DND-41 (cell line): ENCODE measurements around the gene BCL11A.

Experiments used
- ATAC-seq: fragments of 200-7000 bp; cut with Tn5 transposase; 3 replicates; pipeline ENCODE4 v1.9.1; 2021; ENCODE audit warnings: low read depth; ENCODE audit not compliant: insufficient read depth
- DNase-seq: peaks from one replicate; pipeline ENCODE4 v3.0.0-alpha.2; 2020
- H2AFZ ChIP-seq: 2 replicates; pipeline ENCODE4 v1.6.0; 2012; ENCODE audit warnings: low read depth, low read length
- H3K27ac ChIP-seq: 2 replicates; pipeline ENCODE4 v1.5.1; 2012; ENCODE audit warnings: low read length, inconsistent platforms
- H3K27me3 ChIP-seq: fragments of 200-600 bp; sonication (generic); 2 replicates; pipeline ENCODE4 v1.6.0; 2012; ENCODE audit warnings: low read length, mild to moderate bottlenecking, inconsistent platforms; ENCODE audit not compliant: insufficient read depth, poor library complexity
- H3K36me3 ChIP-seq: 2 replicates; pipeline ENCODE4 v1.5.1; 2012; ENCODE audit warnings: low read length, inconsistent platforms; ENCODE audit not compliant: insufficient read depth
- H3K4me1 ChIP-seq: 2 replicates; pipeline ENCODE4 v1.5.1; 2012; ENCODE audit warnings: mild to moderate bottlenecking, low read length; ENCODE audit not compliant: insufficient read depth
- H3K4me2 ChIP-seq: 2 replicates; pipeline ENCODE4 v1.6.0; 2012; ENCODE audit warnings: mild to moderate bottlenecking, moderate library complexity, low read length, inconsistent platforms; ENCODE audit not compliant: insufficient read depth
- H3K4me3 ChIP-seq, 2 experiments: fragments of 200-600 bp in 1 of 2; shearing (Covaris generic) in 1 of 2; 2 replicates each; pipeline ENCODE4 v1.5.1; 2012 to 2016; ENCODE audit warnings: inconsistent platforms in 2 of 2, low read length in 2 of 2, mild to moderate bottlenecking in 2 of 2, low read depth in 1 of 2, moderate library complexity in 1 of 2
- H3K79me2 ChIP-seq: 2 replicates; pipeline ENCODE4 v1.6.0; 2012; ENCODE audit warnings: low read length, inconsistent platforms; ENCODE audit not compliant: insufficient read depth
- H3K9ac ChIP-seq: 2 replicates; pipeline ENCODE4 v1.6.0; 2012; ENCODE audit warnings: low read depth, mild to moderate bottlenecking, inconsistent platforms, low read length, moderate library complexity
- H3K9me3 ChIP-seq: 2 replicates; pipeline ENCODE4 v1.5.1; 2012; ENCODE audit warnings: low read length, moderate library complexity, mild to moderate bottlenecking, inconsistent platforms; ENCODE audit not compliant: insufficient read depth, severe bottlenecking
- H4K20me1 ChIP-seq: 2 replicates; pipeline ENCODE4 v1.6.0; 2012; ENCODE audit warnings: low read length; ENCODE audit not compliant: insufficient read depth
- CTCF ChIP-seq: IDR thresholded peaks from 2 replicates; pipeline ENCODE4 v1.5.1; 2012; ENCODE audit warnings: borderline replicate concordance, low read length, moderate library complexity, mild to moderate bottlenecking; ENCODE audit not compliant: poor library complexity, severe bottlenecking; ENCODE audit errors: extremely low read depth
- EZH2 ChIP-seq: IDR thresholded peaks from 3 replicates; pipeline ENCODE4 v1.6.1; 2012; ENCODE audit warnings: borderline replicate concordance, low read depth, mild to moderate bottlenecking, moderate library complexity, low read length, inconsistent platforms; ENCODE audit not compliant: severe bottlenecking

The BCL11A gene

GRCh38 chr2:60437080-60437696 lies 116.3 kb downstream of the BCL11A start:
- H3K27me3 ChIP-seq, result no peaks in the 10 kb centered on the region
- peak; percentile 69; the same call in 2 of the 3 replicates for ATAC-seq
- H3K79me2 ChIP-seq, result no peaks in the 10 kb centered on the region
- TF ChIP-seq CTCF (no peak), EZH2 (no peak)
- H3K36me3 ChIP-seq, result no peaks in the 10 kb centered on the region
- H3K27ac ChIP-seq, result no peak overlapping the region
- no peak overlapping the region for H3K9ac ChIP-seq
- H3K4me2 ChIP-seq, result no peak overlapping the region
- H3K4me1 ChIP-seq, result no peaks in the 10 kb centered on the region
- no peaks in the 10 kb centered on the region for H3K9me3 ChIP-seq
- no peak overlapping the region for H3K4me3 ChIP-seq
- no peak overlapping the region for H2AFZ ChIP-seq
- peak; percentile 30 for DNase-seq
- H4K20me1 ChIP-seq, result no peaks in the 10 kb centered on the region

- Histone ChIP-seq H3K27me3 (no peaks in the 10 kb centered on the region), H3K27ac (no peak overlapping the region), H3K9ac (no peak overlapping the region), H3K4me3 (no peak overlapping the region), H2AFZ (no peak overlapping the region), H3K4me1 (no peaks in the 10 kb centered on the region), H3K4me2 (no peak overlapping the region), H4K20me1 (no peaks in the 10 kb centered on the region), H3K9me3 (no peaks in the 10 kb centered on the region), H3K36me3 (no peaks in the 10 kb centered on the region), H3K79me2 (no peaks in the 10 kb centered on the region)
- DNase-seq (no peak), ATAC-seq (no peak)
- TF ChIP-seq EZH2 (no peak), CTCF (no peak)
Measured at GRCh38 chr2:60433018-60433596, 120.3 kb downstream of the BCL11A start.

- no peak for DNase-seq
- Histone ChIP-seq H3K9ac (no peak overlapping the region), H4K20me1 (no peaks in the 10 kb centered on the region), H3K4me2 (no peak overlapping the region), H3K79me2 (no peaks in the 10 kb centered on the region), H3K36me3 (no peaks in the 10 kb centered on the region), H3K27me3 (no peaks in the 10 kb centered on the region), H3K4me1 (no peaks in the 10 kb centered on the region), H3K9me3 (no peaks in the 10 kb centered on the region), H2AFZ (no peak overlapping the region), H3K4me3 (no peak overlapping the region), H3K27ac (no peak overlapping the region)
- TF ChIP-seq CTCF (no peak), EZH2 (no peak)
- ATAC-seq, result no peak
Measured at GRCh38 chr2:60432035-60432601, 121.3 kb downstream of the BCL11A start.
